Gastroesophageal sphincter (tissue), 4 donors: ENCODE measurements around the gene SNX33. TPM values are rescaled to one million over a fixed set of nuclear protein-coding genes. Genes with fewer than 3 reads are reported as not detected.
A peak's percentile ranks its signal among the peaks of the same experiment; 100 is the strongest.

Experiments used
- ATAC-seq: fragments of 150-250 bp; one replicate; pipeline ENCODE4 v1.9.1; 2016; ENCODE audit warnings: mild to moderate bottlenecking, moderate library complexity
- H3K27ac ChIP-seq, 4 donors: fragments of 200-600 bp; sonication (generic) in 3 of 4; 1 replicate in 3 of 4; 2 replicates in 1 of 4; pipeline ENCODE4 v1.5.1; 2016 to 2019
- H3K27me3 ChIP-seq: fragments of 200-600 bp; sonication (generic); one replicate; pipeline ENCODE4 v1.5.1; 2019
- H3K36me3 ChIP-seq, 2 donors: fragments of 200-600 bp; sonication (generic); one replicate each; pipeline ENCODE4 v1.5.1; 2019; ENCODE audit warnings: control low read depth in 1 of 2
- H3K4me1 ChIP-seq, 3 donors: fragments of 200-600 bp; sonication (generic); 1 replicate in 2 of 3; 2 replicates in 1 of 3; pipeline ENCODE4 v1.5.1; 2016 to 2019; ENCODE audit warnings: control low read depth in 2 of 3
- H3K4me3 ChIP-seq, 2 donors: fragments of 200-600 bp; sonication (generic); one replicate each; pipeline ENCODE4 v1.5.1; 2019; ENCODE audit warnings: mild to moderate bottlenecking in 1 of 2, moderate library complexity in 1 of 2
- H3K9me3 ChIP-seq, 3 donors: fragments of 200-600 bp; sonication (generic); one replicate each; pipeline ENCODE4 v1.5.1; 2017 to 2019; ENCODE audit warnings: control low read depth in 2 of 3
- CTCF ChIP-seq, 4 experiments: fragments of 200-600 bp in 2 of 4; fragments of 450-650 bp in 2 of 4; sonication (generic) in 1 of 4; IDR thresholded peaks; one replicate each; pipeline ENCODE4 v1.5.1; 2017 to 2019; ENCODE audit warnings: antibody characterized with exemption in 4 of 4, mild to moderate bottlenecking in 2 of 4, moderate library complexity in 2 of 4
- EP300 ChIP-seq: sonication (generic); formaldehyde crosslinking; IDR thresholded peaks from one replicate; pipeline ENCODE4 v1.6.1; 2017; ENCODE audit warnings: antibody characterized with exemption, mild to moderate bottlenecking
- POLR2A ChIP-seq, 2 donors: fragments of 450-650 bp; IDR thresholded peaks; one replicate each; pipeline ENCODE4 v1.6.1; 2017; ENCODE audit warnings: antibody characterized with exemption in 2 of 2, mild to moderate bottlenecking in 2 of 2, moderate library complexity in 1 of 2
- POLR2AphosphoS5 ChIP-seq: sonication (generic); formaldehyde crosslinking; IDR thresholded peaks from one replicate; pipeline ENCODE4 v1.6.1; 2017; ENCODE audit warnings: antibody characterized with exemption
- WGBS, 2 donors: methylation state at CpG; one replicate each; pipeline ENCODE4 v1.1.5; 2018; ENCODE audit warnings: low coverage in 1 of 2; 5-methylcytosine and 5-hydroxymethylcytosine counted together
- total RNA-seq, 4 donors: library from RNA; depleted of rRNA; stranded (reverse); fragments of >200 nt; gene quantifications; one replicate each; pipeline ENCODE4 v1.1.0, GENCODE V29; 2016

SNX33 gene
- total RNA-seq, 4 donors from 2014 or later, result 32.8 to 51.5 (median 41.2) TPM

GRCh38 chr15:75656331-75656730 lies 8.6 kb downstream of the SNX33 start:
- 92 to 100% methylated on average over 1 to 5 of the region's 5 CpGs for WGBS, 2 donors
- H3K9me3 ChIP-seq, result no peaks in the 10 kb centered on the region
- H3K27ac ChIP-seq, result peak overlapping the region in 3 of 4 donors; percentile 5 to 31 (median 22)
- TF ChIP-seq CTCF (IDR thresholded peaks at IDR 0.05) (no peak), EP300 (no peak), POLR2AphosphoS5 (no peak), POLR2A (IDR thresholded peaks at IDR 0.05) (no peak)
- no peak for ATAC-seq
- peaks cover 5 to 95% (median 64%) of the 10 kb centered on the region in 3 donors for H3K4me1 ChIP-seq
- H3K36me3 ChIP-seq, result peaks cover 0 to 69% of the 10 kb centered on the region in 2 donors
- no peaks in the 10 kb centered on the region for H3K27me3 ChIP-seq
- H3K4me3 ChIP-seq, result no peak overlapping the region

- peaks cover 0 to 69% of the 10 kb centered on the region in 2 donors for H3K36me3 ChIP-seq
- no peak for TF ChIP-seq EP300
- TF ChIP-seq POLR2AphosphoS5, result no peak
- no peak for TF ChIP-seq POLR2A (IDR thresholded peaks at IDR 0.05)
- no peak for TF ChIP-seq CTCF (IDR thresholded peaks at IDR 0.05)
These were observed 9.1 kb downstream of the SNX33 start for GRCh38 chr15:75656813-75657212.

GRCh38 chr15:75659141-75659771 lies 11.5 kb downstream of the SNX33 start:
- Histone ChIP-seq H3K4me3 (no peak overlapping the region), H3K27ac (peak overlapping the region in 3 of 4 donors; percentile 85 to 91 (median 86)), H3K9me3 (no peaks in the 10 kb centered on the region), H3K27me3 (no peaks in the 10 kb centered on the region), H3K4me1 (peaks cover 5 to 79% (median 44%) of the 10 kb centered on the region in 3 donors), H3K36me3 (peaks cover 0 to 68% of the 10 kb centered on the region in 2 donors)
- TF ChIP-seq CTCF (IDR thresholded peaks at IDR 0.05), result no peak
- no peak for TF ChIP-seq EP300
- TF ChIP-seq POLR2A (IDR thresholded peaks at IDR 0.05), result no peak
- TF ChIP-seq POLR2AphosphoS5, result no peak
- ATAC-seq, result no peak
- no CpG with 5 or more reads among the region's 9 CpGs for WGBS, 2 donors

More at GRCh38 chr15:75656813-75657212, 9.1 kb downstream of the SNX33 start:
- peaks cover 5 to 95% (median 64%) of the 10 kb centered on the region in 3 donors for H3K4me1 ChIP-seq
- no peak overlapping the region for H3K4me3 ChIP-seq
- H3K27me3 ChIP-seq, result no peaks in the 10 kb centered on the region
- 96% methylated on average over 11 of the region's 22 CpGs; no CpG with 5 or more reads in 1 of the 2 donors for WGBS, 2 donors
- no peak overlapping the region for H3K27ac ChIP-seq
- no peak for ATAC-seq
- H3K9me3 ChIP-seq, result no peaks in the 10 kb centered on the region

GRCh38 chr15:75659928-75660645 lies 12.4 kb downstream of the SNX33 start:
- WGBS, 2 donors, result 70 to 89% methylated on average over 3 to 10 of the region's 17 CpGs
- TF ChIP-seq CTCF (IDR thresholded peaks at IDR 0.05), result no peak
- TF ChIP-seq EP300, result no peak
- no peak for TF ChIP-seq POLR2AphosphoS5
- no peak for TF ChIP-seq POLR2A (IDR thresholded peaks at IDR 0.05)
- peaks cover 5 to 70% (median 36%) of the 10 kb centered on the region in 3 donors for H3K4me1 ChIP-seq

More at GRCh38 chr15:75659928-75660645, 12.4 kb downstream of the SNX33 start:
- Histone ChIP-seq H3K27ac (peak overlapping the region; percentile 85 to 91 (median 88)), H3K36me3 (peaks cover 0 to 60% of the 10 kb centered on the region in 2 donors), H3K27me3 (no peaks in the 10 kb centered on the region), H3K4me3 (no peak overlapping the region), H3K9me3 (no peaks in the 10 kb centered on the region)
- ATAC-seq, result no peak
